Kidney (tissue), 14 donors: ENCODE data around the gene ANP32D. TPM values are rescaled to one million over a fixed set of nuclear protein-coding genes. Genes with fewer than 3 reads are reported as not detected.
"Not testable (repeated sequence)": the region's sequence is repeated elsewhere in the genome, so short reads cannot be mapped to it uniquely, and the experiment has no call there.

Source experiments
- DNase-seq, 5 donors: peaks; one replicate each; pipeline ENCODE4 v3.0.0-alpha.2; 2013 to 2020
- FAIRE-seq: peaks from 2 replicates; lab custom pipeline; 2012; peaks lifted over from hg19 to GRCh38; lab: Jason Lieb, UNC
- H3K27ac ChIP-seq, 2 donors: one replicate each; pipeline ENCODE4 v1.7.0; 2013; ENCODE audit warnings: low read depth in 2 of 2, low read length in 2 of 2, inconsistent platforms in 1 of 2
- H3K27me3 ChIP-seq: one replicate; pipeline ENCODE4 v1.7.1; 2013; ENCODE audit warnings: low read length, inconsistent platforms; ENCODE audit not compliant: control insufficient read depth, insufficient read depth
- H3K36me3 ChIP-seq, 3 donors: one replicate each; pipeline versions ENCODE4 v1.7.0 to v1.7.1; 2013; ENCODE audit warnings: low read length in 3 of 3, control low read depth in 1 of 3, inconsistent platforms in 1 of 3; ENCODE audit not compliant: insufficient read depth in 3 of 3, control insufficient read depth in 2 of 3
- H3K4me1 ChIP-seq, 3 donors: one replicate each; pipeline versions ENCODE4 v1.7.0 to v1.7.1; 2013; ENCODE audit warnings: low read length in 3 of 3, inconsistent platforms in 1 of 3, low read depth in 1 of 3; ENCODE audit not compliant: control insufficient read depth in 2 of 3, insufficient read depth in 2 of 3
- H3K4me3 ChIP-seq, 3 donors: one replicate each; pipeline versions ENCODE4 v1.7.0 to v1.8.1; 2013; ENCODE audit warnings: low read length in 3 of 3, control low read depth in 1 of 3, inconsistent platforms in 1 of 3
- H3K9ac ChIP-seq, 3 donors: one replicate each; pipeline versions ENCODE4 v1.7.0 to v1.7.1; 2013; ENCODE audit warnings: low read length in 3 of 3, control low read depth in 1 of 3, inconsistent platforms in 1 of 3
- H3K9me3 ChIP-seq, 3 donors: one replicate each; pipeline versions ENCODE4 v1.7.0 to v1.7.1; 2013; ENCODE audit warnings: low read length in 3 of 3, control low read depth in 1 of 3, inconsistent platforms in 1 of 3; ENCODE audit not compliant: control insufficient read depth in 2 of 3, insufficient read depth in 1 of 3
- CTCF ChIP-seq: IDR thresholded peaks from 3 replicates; pipeline ENCODE4 v1.5.1; 2012; ENCODE audit warnings: mild to moderate bottlenecking, moderate library complexity, borderline replicate concordance; ENCODE audit not compliant: insufficient read depth; ENCODE audit errors: extremely low read depth
- intact Hi-C: fragments of 100-400 bp; cut with DNase I; formaldehyde crosslinking; loops from one replicate; pipeline ENCODE4 v1.11.1; 2022
- polyA plus RNA-seq: library from polyadenylated mRNA; stranded (reverse); fragments of 350-450 nt; fragmentation: Illumina TruSeq; extraction: RNeasy Lipid Tissue Mini Kit (QIAGEN cat#74804); gene quantifications from one replicate; pipeline ENCODE4 v1.2.3, GENCODE V29; 2014; ENCODE audit warnings: low read depth, low replicate concordance; ENCODE audit not compliant: insufficient read depth
- total RNA-seq: library from RNA; stranded (reverse); fragmentation: NEBNext Ultra II Directional; extraction: Animal tissue kit (Norgen Biotek cat#: 25700); gene quantifications from one replicate; pipeline ENCODE4 v1.2.1, GENCODE V29; 2021
- donor health status: control.
- donor health status: control.
- donor health status: control.
- donor health status: control.
- donor health status: control.
- donor health status: DM: yes; HTN: yes; CAD: no.
- donor health status: Normal renal cell carcinoma (clear cell type).

The ANP32D gene
- total and polyA plus RNA-seq, 2 donors from 2014 or later = not detected

- FAIRE-seq (no peak), DNase-seq (no peak)
- no peaks in the 10 kb centered on the region for H3K9me3 ChIP-seq
- TF ChIP-seq CTCF = no peak
- H3K27ac ChIP-seq = no peak overlapping the region
- intact Hi-C loops = no loop called here
- no peak overlapping the region for H3K4me3 ChIP-seq
- no peaks in the 10 kb centered on the region for H3K27me3 ChIP-seq
- no peaks in the 10 kb centered on the region for H3K4me1 ChIP-seq
- no peaks in the 10 kb centered on the region for H3K36me3 ChIP-seq
- H3K9ac ChIP-seq = no peak overlapping the region
Observed at GRCh38 chr12:48455116-48455515, 17.2 kb upstream of the ANP32D start.

- no peak for FAIRE-seq
- no peaks in the 10 kb centered on the region for H3K27me3 ChIP-seq
- TF ChIP-seq CTCF = no peak
Observed at GRCh38 chr12:48459259-48459658, 13.1 kb upstream of the ANP32D start.

GRCh38 chr12:48469027-48469426 lies 3.3 kb upstream of the ANP32D start:
- H3K27ac ChIP-seq, H3K27me3 ChIP-seq, H3K9me3 ChIP-seq, FAIRE-seq, DNase-seq, intact Hi-C loops, H3K4me1 ChIP-seq, H3K4me3 ChIP-seq, H3K9ac ChIP-seq, H3K36me3 ChIP-seq: not testable (repeated sequence)

More at GRCh38 chr12:48459259-48459658, 13.1 kb upstream of the ANP32D start:
- no peak overlapping the region for H3K9ac ChIP-seq
- intact Hi-C loops = no loop called here
- H3K9me3 ChIP-seq = no peaks in the 10 kb centered on the region
- no peak for DNase-seq
- H3K4me1 ChIP-seq = no peaks in the 10 kb centered on the region
- H3K27ac ChIP-seq = no peak overlapping the region
- H3K36me3 ChIP-seq = no peaks in the 10 kb centered on the region
- no peak overlapping the region for H3K4me3 ChIP-seq

- Histone ChIP-seq H3K4me3 (no peak overlapping the region), H3K9me3 (peaks cover 0 to 7% (median 0%) of the 10 kb centered on the region in 3 donors), H3K27ac (no peak overlapping the region), H3K4me1 (no peaks in the 10 kb centered on the region), H3K27me3 (no peaks in the 10 kb centered on the region), H3K36me3 (no peaks in the 10 kb centered on the region), H3K9ac (no peak overlapping the region)
- no peak for DNase-seq
- no peak for FAIRE-seq
- TF ChIP-seq CTCF = no peak
- intact Hi-C loops = no loop called here
Observed at GRCh38 chr12:48473061-48473460, 702 bp downstream of the ANP32D start.

GRCh38 chr12:48474497-48474896 lies 2.1 kb downstream of the ANP32D start:
- intact Hi-C loops, H3K4me3 ChIP-seq, H3K4me1 ChIP-seq, DNase-seq, H3K9ac ChIP-seq, H3K9me3 ChIP-seq, H3K36me3 ChIP-seq, FAIRE-seq, H3K27me3 ChIP-seq, H3K27ac ChIP-seq: not testable (repeated sequence)
